ENCODE data around the gene USP3. TPM values are rescaled to one million over a fixed set of nuclear protein-coding genes. Genes with fewer than 3 reads are reported as not detected.

USP3 gene
- polyA plus RNA-seq, 4 donors = 24.7 to 36.1 (median 28.9) TPM

DNA sequence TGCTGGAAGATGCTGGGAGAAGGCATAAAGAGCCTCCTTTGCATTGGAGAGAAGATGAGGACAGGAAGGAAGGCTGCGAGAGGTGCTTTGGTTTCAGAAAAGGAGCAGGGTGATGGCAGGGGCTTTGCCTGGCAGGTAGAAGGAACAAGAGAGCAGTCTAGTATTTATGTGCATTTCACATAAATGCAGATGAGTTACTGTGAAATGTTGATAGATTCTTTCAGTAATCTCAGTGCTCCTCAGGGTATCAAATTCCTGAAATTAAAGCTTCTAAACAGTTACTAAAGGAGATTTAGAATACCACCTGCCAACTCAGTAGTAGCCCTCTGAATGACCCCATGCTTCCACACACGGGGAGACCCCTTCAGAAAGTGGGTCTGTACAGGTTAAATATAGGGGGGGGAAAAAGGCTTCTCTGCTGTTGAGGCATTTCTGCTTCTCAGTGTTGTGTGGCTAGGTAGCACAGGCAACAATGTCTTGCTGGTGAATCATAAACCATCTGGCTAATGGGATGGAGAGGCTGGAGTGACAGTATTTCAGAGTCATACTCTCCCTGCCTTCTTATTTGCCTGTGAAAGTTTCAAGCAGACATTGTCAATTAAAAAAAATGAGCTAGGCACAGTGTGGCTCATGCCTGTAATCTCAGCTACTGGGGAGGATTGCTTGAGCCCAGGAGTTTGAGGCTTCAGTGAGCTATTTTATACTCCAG lies 78.5 kb downstream of the USP3 start:
- H3K27me3 ChIP-seq (ENCODE audit: control insufficient read depth in 3 of 3, insufficient read depth in 3 of 3, low read length in 3 of 3) = no peaks in the 10 kb centered on the region
- H3K4me3 ChIP-seq (ENCODE audit: low read depth in 1 of 3, low read length in 3 of 3) = no peak overlapping the region
- H3K27ac ChIP-seq (ENCODE audit: low read depth in 1 of 3, low read length in 2 of 3) = no peak overlapping the region
- H3K9me3 ChIP-seq (ENCODE audit: control insufficient read depth in 2 of 2, insufficient read depth in 1 of 2, low read depth in 1 of 2, low read length in 1 of 2) = no peaks in the 10 kb centered on the region
- peaks cover 3 to 21% (median 12%) of the 10 kb centered on the region in 3 donors for H3K36me3 ChIP-seq (ENCODE audit: control insufficient read depth in 3 of 3, insufficient read depth in 2 of 3, low read depth in 1 of 3, low read length in 3 of 3)
- DNase-seq (no peak), FAIRE-seq (no peak)
- WGBS, 3 donors = 81 to 94% (median 85%) methylated on average over 2 of the region's 2 CpGs
- H3K4me1 ChIP-seq (ENCODE audit: control insufficient read depth in 3 of 3, insufficient read depth in 2 of 3, low read depth in 1 of 3, low read length in 2 of 3) = no peaks in the 10 kb centered on the region

GRCh38 chr15:63586790-63587189 lies 82.4 kb downstream of the USP3 start:
- Histone ChIP-seq H3K4me1 (ENCODE audit: control insufficient read depth in 3 of 3, insufficient read depth in 2 of 3, low read depth in 1 of 3, low read length in 2 of 3) (no peaks in the 10 kb centered on the region), H3K36me3 (ENCODE audit: control insufficient read depth in 3 of 3, insufficient read depth in 2 of 3, low read depth in 1 of 3, low read length in 3 of 3) (peaks cover 15 to 31% (median 20%) of the 10 kb centered on the region in 3 donors), H3K27ac (ENCODE audit: low read depth in 1 of 3, low read length in 2 of 3) (no peak overlapping the region), H3K27me3 (ENCODE audit: control insufficient read depth in 3 of 3, insufficient read depth in 3 of 3, low read length in 3 of 3) (no peaks in the 10 kb centered on the region), H3K9me3 (ENCODE audit: control insufficient read depth in 2 of 2, insufficient read depth in 1 of 2, low read depth in 1 of 2, low read length in 1 of 2) (no peaks in the 10 kb centered on the region), H3K4me3 (ENCODE audit: low read depth in 1 of 3, low read length in 3 of 3) (no peak overlapping the region)
- no peak for DNase-seq
- 96 to 99% (median 98%) methylated on average over 5 of the region's 5 CpGs for WGBS, 3 donors
- no peak for FAIRE-seq

DNA sequence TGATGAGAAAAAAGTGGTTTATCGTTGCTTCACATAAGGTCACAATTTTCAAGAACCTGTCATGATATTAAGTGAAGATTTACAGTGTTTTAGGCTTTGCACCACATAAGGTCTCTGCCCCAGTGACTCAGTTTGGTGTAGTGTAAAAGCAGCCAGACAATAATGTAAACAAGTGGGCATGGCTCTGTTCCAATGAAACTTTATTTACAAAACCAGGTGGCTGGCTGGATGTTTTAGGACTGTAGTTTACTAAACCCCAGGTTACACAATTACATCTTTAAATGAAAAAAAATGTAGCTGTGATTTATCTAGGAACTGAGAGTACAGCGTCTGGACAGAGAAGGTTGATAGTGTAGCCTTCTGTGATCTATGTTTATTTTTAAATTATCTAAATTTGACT lies 83.1 kb downstream of the USP3 start:
- Histone ChIP-seq H3K9me3 (ENCODE audit: control insufficient read depth in 2 of 2, insufficient read depth in 1 of 2, low read depth in 1 of 2, low read length in 1 of 2) (no peaks in the 10 kb centered on the region), H3K27ac (ENCODE audit: low read depth in 1 of 3, low read length in 2 of 3) (no peak overlapping the region), H3K36me3 (ENCODE audit: control insufficient read depth in 3 of 3, insufficient read depth in 2 of 3, low read depth in 1 of 3, low read length in 3 of 3) (peaks cover 15 to 34% (median 23%) of the 10 kb centered on the region in 3 donors), H3K4me1 (ENCODE audit: control insufficient read depth in 3 of 3, insufficient read depth in 2 of 3, low read depth in 1 of 3, low read length in 2 of 3) (no peaks in the 10 kb centered on the region), H3K4me3 (ENCODE audit: low read depth in 1 of 3, low read length in 3 of 3) (no peak overlapping the region), H3K27me3 (ENCODE audit: control insufficient read depth in 3 of 3, insufficient read depth in 3 of 3, low read length in 3 of 3) (no peaks in the 10 kb centered on the region)
- DNase-seq (no peak), FAIRE-seq (no peak)
- 77 to 81% (median 80%) methylated on average over 2 of the region's 2 CpGs for WGBS, 3 donors

DNA sequence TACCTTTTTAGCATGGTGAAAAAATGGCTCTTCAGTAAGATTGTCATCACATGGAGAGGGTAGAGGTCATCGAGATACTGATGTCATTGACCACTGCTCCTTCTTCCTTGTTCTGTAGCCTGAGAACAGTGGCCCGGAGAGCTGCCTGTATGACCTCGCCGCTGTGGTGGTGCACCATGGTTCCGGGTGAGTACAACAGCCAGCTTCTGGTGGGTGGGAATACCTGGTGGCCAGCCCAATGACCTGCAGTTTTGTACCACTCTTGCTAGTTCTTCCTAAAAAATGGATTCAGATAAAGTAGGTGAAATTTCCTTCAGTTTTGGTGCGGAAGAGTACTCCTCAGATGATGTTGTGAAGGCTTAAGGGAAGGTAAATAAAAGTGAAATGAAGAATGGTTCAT lies 84.4 kb downstream of the USP3 start:
- no peak overlapping the region for H3K27ac ChIP-seq (ENCODE audit: low read depth in 1 of 3, low read length in 2 of 3)
- FAIRE-seq (no peak), DNase-seq (no peak)
- no peaks in the 10 kb centered on the region for H3K9me3 ChIP-seq (ENCODE audit: control insufficient read depth in 2 of 2, insufficient read depth in 1 of 2, low read depth in 1 of 2, low read length in 1 of 2)
- H3K27me3 ChIP-seq (ENCODE audit: control insufficient read depth in 3 of 3, insufficient read depth in 3 of 3, low read length in 3 of 3) = no peaks in the 10 kb centered on the region
- WGBS, 3 donors = 97 to 99% (median 98%) methylated on average over 6 of the region's 6 CpGs
- no peaks in the 10 kb centered on the region for H3K4me1 ChIP-seq (ENCODE audit: control insufficient read depth in 3 of 3, insufficient read depth in 2 of 3, low read depth in 1 of 3, low read length in 2 of 3)
- H3K36me3 ChIP-seq (ENCODE audit: control insufficient read depth in 3 of 3, insufficient read depth in 2 of 3, low read depth in 1 of 3, low read length in 3 of 3) = peaks cover 12 to 32% (median 25%) of the 10 kb centered on the region in 3 donors
- no peak overlapping the region for H3K4me3 ChIP-seq (ENCODE audit: low read depth in 1 of 3, low read length in 3 of 3)

DNA sequence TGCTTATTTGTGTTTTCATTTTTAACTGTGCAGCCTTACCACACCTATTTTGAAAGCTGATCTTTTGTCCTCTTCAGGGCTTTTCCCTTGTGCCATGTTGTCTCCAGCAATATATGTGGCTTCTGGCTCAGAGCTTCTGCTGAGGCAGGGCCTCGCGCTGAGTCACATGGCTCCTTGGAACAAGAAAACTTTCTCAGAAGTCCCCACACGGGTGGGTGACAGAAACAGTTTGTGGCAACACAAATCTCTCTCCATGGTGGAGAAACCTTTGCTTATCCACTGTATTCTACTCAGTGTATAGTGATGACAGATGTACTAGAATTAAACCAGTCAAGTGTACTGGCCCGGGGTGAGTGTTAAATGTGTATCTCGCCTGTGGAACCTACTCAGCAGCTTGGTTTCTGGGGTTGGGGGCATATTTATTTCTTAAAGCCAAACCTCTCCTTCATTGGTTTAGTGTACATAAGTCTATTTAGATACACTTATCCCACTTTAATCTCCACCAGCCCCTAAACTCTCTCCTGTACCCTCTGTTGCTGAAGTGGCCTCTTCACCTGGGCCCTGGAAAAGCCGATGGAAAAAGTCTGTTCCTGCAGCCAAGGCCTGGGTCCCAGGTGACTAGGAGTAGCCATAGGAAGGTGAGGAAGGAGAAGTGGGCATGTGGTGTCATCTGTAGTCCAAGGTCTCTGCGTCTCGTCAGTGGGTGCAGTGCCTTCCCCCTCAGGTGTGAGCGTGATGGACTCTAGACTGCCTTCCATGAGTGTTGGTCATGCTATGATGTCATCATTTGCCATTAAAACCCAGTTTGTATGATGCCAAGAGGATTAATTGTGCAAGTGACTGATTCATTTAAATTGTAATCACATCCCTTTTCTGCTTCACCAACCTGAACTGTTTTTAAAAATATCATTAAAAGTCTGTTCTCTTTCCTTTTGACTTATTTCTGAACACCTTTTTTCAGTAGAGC lies 89.6 kb downstream of the USP3 start:
- Histone ChIP-seq H3K27me3 (ENCODE audit: control insufficient read depth in 3 of 3, insufficient read depth in 3 of 3, low read length in 3 of 3) (no peaks in the 10 kb centered on the region), H3K9me3 (ENCODE audit: control insufficient read depth in 2 of 2, insufficient read depth in 1 of 2, low read depth in 1 of 2, low read length in 1 of 2) (no peaks in the 10 kb centered on the region), H3K36me3 (ENCODE audit: control insufficient read depth in 3 of 3, insufficient read depth in 2 of 3, low read depth in 1 of 3, low read length in 3 of 3) (peaks cover 8 to 28% (median 15%) of the 10 kb centered on the region in 3 donors), H3K4me1 (ENCODE audit: control insufficient read depth in 3 of 3, insufficient read depth in 2 of 3, low read depth in 1 of 3, low read length in 2 of 3) (peaks cover 0 to 24% (median 7%) of the 10 kb centered on the region in 3 donors), H3K4me3 (ENCODE audit: low read depth in 1 of 3, low read length in 3 of 3) (no peak overlapping the region), H3K27ac (ENCODE audit: low read depth in 1 of 3, low read length in 2 of 3) (no peak overlapping the region)
- WGBS, 3 donors = 74 to 81% (median 77%) methylated on average over 9 of the region's 9 CpGs
- FAIRE-seq = no peak
- DNase-seq = no peak

GRCh38 chr15:63595065-63595464 lies 90.7 kb downstream of the USP3 start:
- H3K4me1 ChIP-seq (ENCODE audit: control insufficient read depth in 3 of 3, insufficient read depth in 2 of 3, low read depth in 1 of 3, low read length in 2 of 3) = peaks cover 0 to 35% (median 7%) of the 10 kb centered on the region in 3 donors
- peaks cover 6 to 26% (median 11%) of the 10 kb centered on the region in 3 donors for H3K36me3 ChIP-seq (ENCODE audit: control insufficient read depth in 3 of 3, insufficient read depth in 2 of 3, low read depth in 1 of 3, low read length in 3 of 3)
- no peaks in the 10 kb centered on the region for H3K27me3 ChIP-seq (ENCODE audit: control insufficient read depth in 3 of 3, insufficient read depth in 3 of 3, low read length in 3 of 3)
- DNase-seq = no peak
- H3K27ac ChIP-seq (ENCODE audit: low read depth in 1 of 3, low read length in 2 of 3) = no peak overlapping the region
- no peaks in the 10 kb centered on the region for H3K9me3 ChIP-seq (ENCODE audit: control insufficient read depth in 2 of 2, insufficient read depth in 1 of 2, low read depth in 1 of 2, low read length in 1 of 2)
- WGBS, 3 donors = 71 to 80% (median 77%) methylated on average over 3 of the region's 3 CpGs
- FAIRE-seq = no peak
- no peak overlapping the region for H3K4me3 ChIP-seq (ENCODE audit: low read depth in 1 of 3, low read length in 3 of 3)

DNA sequence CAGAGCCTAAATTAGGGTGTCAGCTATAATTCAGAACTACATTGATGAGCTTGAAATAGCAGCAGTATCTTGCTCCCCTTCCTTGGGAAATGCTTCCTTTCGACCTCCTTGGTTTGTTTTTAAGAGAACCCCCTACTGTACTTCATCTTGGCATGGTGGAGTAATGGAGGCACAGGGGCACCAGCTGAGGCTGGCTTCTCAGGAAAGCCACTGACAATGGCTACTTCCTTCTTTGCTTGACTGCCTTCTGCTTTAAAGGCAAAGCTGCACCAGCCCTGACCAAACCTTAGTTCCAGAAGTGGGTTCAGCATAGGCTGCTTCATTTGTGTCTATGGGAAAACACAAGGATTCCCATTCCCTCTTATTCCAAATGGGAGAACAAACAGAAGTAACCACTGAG lies 91.3 kb downstream of the USP3 start:
- DNase-seq (no peak), FAIRE-seq (no peak)
- WGBS, 3 donors = 77 to 84% (median 83%) methylated on average over 1 of the region's 1 CpG

DNA sequence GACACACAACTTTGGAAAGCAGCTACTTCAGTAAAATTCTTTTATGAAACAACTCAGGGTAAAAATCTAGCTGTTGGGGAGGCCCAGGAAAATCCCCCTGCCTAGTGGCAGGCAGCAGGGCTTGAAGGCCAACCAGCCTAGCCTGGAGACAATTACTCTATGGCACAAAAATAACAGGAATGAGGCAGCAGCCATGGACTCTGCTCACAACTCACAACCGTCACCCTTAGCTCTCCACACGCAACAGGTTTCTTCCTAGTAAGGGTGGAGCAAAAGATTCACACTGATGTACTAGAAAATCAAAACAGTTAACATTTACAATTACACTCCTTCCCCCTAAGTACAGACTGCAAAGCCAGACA lies 92.3 kb downstream of the USP3 start:
- Histone ChIP-seq H3K9me3 (ENCODE audit: control insufficient read depth in 2 of 2, insufficient read depth in 1 of 2, low read depth in 1 of 2, low read length in 1 of 2) (no peaks in the 10 kb centered on the region), H3K4me1 (ENCODE audit: control insufficient read depth in 3 of 3, insufficient read depth in 2 of 3, low read depth in 1 of 3, low read length in 2 of 3) (peaks cover 0 to 37% (median 7%) of the 10 kb centered on the region in 3 donors), H3K27ac (ENCODE audit: low read depth in 1 of 3, low read length in 2 of 3) (peak overlapping the region in 2 of 3 donors; percentile 43 to 65), H3K4me3 (ENCODE audit: low read depth in 1 of 3, low read length in 3 of 3) (no peak overlapping the region), H3K27me3 (ENCODE audit: control insufficient read depth in 3 of 3, insufficient read depth in 3 of 3, low read length in 3 of 3) (no peaks in the 10 kb centered on the region), H3K36me3 (ENCODE audit: control insufficient read depth in 3 of 3, insufficient read depth in 2 of 3, low read depth in 1 of 3, low read length in 3 of 3) (peaks cover under 1 to 22% (median 3%) of the 10 kb centered on the region in 3 donors)
- DNase-seq (peak in 1 of 2 donors; percentile 34), FAIRE-seq (no peak)
- WGBS, 3 donors = 50 to 74% (median 69%) methylated on average over 2 of the region's 2 CpGs

More for the DNA sequence above, 91.3 kb downstream of the USP3 start:
- Histone ChIP-seq H3K4me1 (ENCODE audit: control insufficient read depth in 3 of 3, insufficient read depth in 2 of 3, low read depth in 1 of 3, low read length in 2 of 3) (peaks cover 0 to 37% (median 7%) of the 10 kb centered on the region in 3 donors), H3K4me3 (ENCODE audit: low read depth in 1 of 3, low read length in 3 of 3) (no peak overlapping the region), H3K36me3 (ENCODE audit: control insufficient read depth in 3 of 3, insufficient read depth in 2 of 3, low read depth in 1 of 3, low read length in 3 of 3) (peaks cover 4 to 22% (median 9%) of the 10 kb centered on the region in 3 donors), H3K9me3 (ENCODE audit: control insufficient read depth in 2 of 2, insufficient read depth in 1 of 2, low read depth in 1 of 2, low read length in 1 of 2) (no peaks in the 10 kb centered on the region), H3K27me3 (ENCODE audit: control insufficient read depth in 3 of 3, insufficient read depth in 3 of 3, low read length in 3 of 3) (no peaks in the 10 kb centered on the region), H3K27ac (ENCODE audit: low read depth in 1 of 3, low read length in 2 of 3) (peak overlapping the region in 2 of 3 donors; percentile 43 to 53)
